ENCODE measurements around the gene TENM4. TPM values are rescaled to one million over a fixed set of nuclear protein-coding genes. Genes with fewer than 3 reads are reported as not detected.
"Not testable (repeated sequence)": the region's sequence is repeated elsewhere in the genome, so short reads cannot be mapped to it uniquely, and the experiment has no call there.

Gene TENM4
- total and polyA plus RNA-seq, 4 donors = 24.8 to 70.5 (median 38.1) TPM

DNA sequence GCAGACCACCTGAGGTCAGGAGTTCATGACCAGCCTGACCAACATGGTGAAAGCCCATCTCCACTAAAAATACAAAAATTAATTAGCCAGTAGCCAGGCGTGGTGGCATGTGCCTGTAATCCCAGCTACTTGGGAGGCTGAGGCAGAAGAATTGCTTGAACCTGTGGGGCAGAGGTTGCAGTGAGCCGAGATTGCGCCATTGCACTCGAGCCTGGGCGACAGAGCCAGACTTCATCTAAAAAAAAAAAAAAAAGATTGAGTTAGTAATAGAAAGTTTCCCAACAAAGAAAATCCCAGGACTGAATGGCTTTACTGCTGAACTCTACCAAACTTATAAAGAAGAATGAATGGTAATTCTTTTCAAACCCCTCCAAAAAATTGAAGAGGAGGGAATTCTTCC, 803.3 kb downstream of the TENM4 start:
- not testable (repeated sequence) for H3K4me3 ChIP-seq (ENCODE audit: low read depth, low read length); H3K36me3 ChIP-seq (ENCODE audit: control insufficient read depth, insufficient read depth, low read length); H3K27me3 ChIP-seq (ENCODE audit: control insufficient read depth, insufficient read depth, low read length); H3K27ac ChIP-seq (ENCODE audit: low read depth, low read length); H3K4me1 ChIP-seq (ENCODE audit: control insufficient read depth, insufficient read depth, low read length); H3K9me3 ChIP-seq (ENCODE audit: control insufficient read depth, insufficient read depth, low read length); DNase-seq (ENCODE audit: low read depth in 4 of 6, low spot score in 6 of 6)
- WGBS (ENCODE audit: insufficient coverage) = 75% methylated on average over 1 of the region's 5 CpGs

DNA sequence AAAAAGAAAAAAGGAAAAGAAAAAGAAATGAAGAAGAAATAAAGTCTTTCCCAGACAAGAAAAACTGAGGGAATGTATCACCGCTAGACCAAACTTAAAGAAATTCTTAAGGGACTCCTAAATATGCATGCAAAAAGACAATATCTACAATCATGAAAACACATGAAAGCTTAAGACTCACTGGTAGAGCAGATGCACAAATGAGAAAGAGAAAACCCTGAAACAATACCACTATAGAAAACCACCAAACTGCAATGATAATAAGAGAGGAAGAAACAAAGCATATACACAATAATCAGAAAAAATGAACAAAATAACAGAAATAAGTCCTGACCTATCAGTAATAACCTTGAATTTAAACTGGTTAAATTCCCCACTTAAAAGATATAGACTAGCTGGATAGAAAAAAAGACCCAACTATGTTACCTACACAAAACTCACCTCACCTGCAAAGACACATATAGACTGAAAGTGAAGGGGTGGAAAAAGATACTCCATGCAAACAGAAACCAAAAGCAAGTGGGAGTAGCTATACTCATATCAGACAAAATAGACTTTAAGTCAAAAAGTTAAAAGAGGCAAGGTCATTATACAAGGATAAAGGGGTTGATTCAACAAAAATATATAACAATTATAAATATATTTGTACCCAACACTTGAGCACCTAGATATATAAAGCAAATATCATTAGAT, 804.9 kb downstream of the TENM4 start:
- Histone ChIP-seq H3K4me1 (ENCODE audit: control insufficient read depth, insufficient read depth, low read length) (no peaks in the 10 kb centered on the region), H3K27me3 (ENCODE audit: control insufficient read depth, insufficient read depth, low read length) (no peaks in the 10 kb centered on the region), H3K27ac (ENCODE audit: low read depth, low read length) (no peak overlapping the region), H3K9me3 (ENCODE audit: control insufficient read depth, insufficient read depth, low read length) (peaks cover 6% of the 10 kb centered on the region), H3K36me3 (ENCODE audit: control insufficient read depth, insufficient read depth, low read length) (no peaks in the 10 kb centered on the region), H3K4me3 (ENCODE audit: low read depth, low read length) (no peak overlapping the region)
- no CpG with 5 or more reads among the region's 1 CpG for WGBS (ENCODE audit: insufficient coverage)
- no peak for DNase-seq (ENCODE audit: low read depth in 4 of 6, low spot score in 6 of 6)

DNA sequence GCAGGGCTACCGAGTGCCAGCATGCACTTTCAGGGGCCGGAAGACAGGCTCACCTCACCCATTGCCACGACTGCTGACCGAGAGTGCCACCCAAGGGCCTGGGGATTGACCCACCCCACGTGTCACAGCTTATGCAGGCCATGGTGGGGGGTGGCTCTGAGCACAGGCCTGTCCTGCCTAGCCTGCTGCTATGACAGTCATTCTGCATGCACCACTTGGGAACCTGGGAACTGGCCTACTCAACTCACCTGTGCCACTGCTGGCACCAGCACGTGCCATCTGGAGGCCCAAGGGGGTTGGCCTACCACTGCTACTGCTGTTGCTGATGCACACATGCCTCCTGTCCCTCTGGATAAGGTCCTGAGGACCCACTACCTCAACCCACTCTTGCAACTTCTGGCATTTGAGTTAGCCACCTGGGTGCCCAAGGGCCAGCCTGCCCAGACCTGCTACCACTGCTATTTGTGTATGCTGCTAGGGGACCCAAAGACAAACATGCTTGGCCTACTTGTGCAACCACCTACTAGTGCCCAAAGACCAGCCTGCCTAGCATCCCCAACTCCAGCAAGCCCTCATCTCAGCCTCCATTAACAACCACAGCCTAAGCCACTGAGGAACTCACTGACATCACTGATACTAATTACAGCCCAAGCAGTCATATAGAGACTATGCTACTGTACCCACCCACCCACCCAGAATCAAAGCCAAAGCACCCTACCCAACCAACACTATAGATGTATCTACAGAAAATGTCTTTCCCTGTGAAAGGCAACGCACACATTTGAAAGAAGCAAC, 807.1 kb downstream of the TENM4 start:
- Histone ChIP-seq H3K4me1 (ENCODE audit: control insufficient read depth, insufficient read depth, low read length) (no peaks in the 10 kb centered on the region), H3K36me3 (ENCODE audit: control insufficient read depth, insufficient read depth, low read length) (no peaks in the 10 kb centered on the region), H3K27me3 (ENCODE audit: control insufficient read depth, insufficient read depth, low read length) (no peaks in the 10 kb centered on the region), H3K27ac (ENCODE audit: low read depth, low read length) (no peak overlapping the region), H3K4me3 (ENCODE audit: low read depth, low read length) (no peak overlapping the region), H3K9me3 (ENCODE audit: control insufficient read depth, insufficient read depth, low read length) (peaks cover 11% of the 10 kb centered on the region)
- no peak for DNase-seq (ENCODE audit: low read depth in 4 of 6, low spot score in 6 of 6)
- WGBS (ENCODE audit: insufficient coverage) = 88% methylated on average over 6 of the region's 7 CpGs

DNA sequence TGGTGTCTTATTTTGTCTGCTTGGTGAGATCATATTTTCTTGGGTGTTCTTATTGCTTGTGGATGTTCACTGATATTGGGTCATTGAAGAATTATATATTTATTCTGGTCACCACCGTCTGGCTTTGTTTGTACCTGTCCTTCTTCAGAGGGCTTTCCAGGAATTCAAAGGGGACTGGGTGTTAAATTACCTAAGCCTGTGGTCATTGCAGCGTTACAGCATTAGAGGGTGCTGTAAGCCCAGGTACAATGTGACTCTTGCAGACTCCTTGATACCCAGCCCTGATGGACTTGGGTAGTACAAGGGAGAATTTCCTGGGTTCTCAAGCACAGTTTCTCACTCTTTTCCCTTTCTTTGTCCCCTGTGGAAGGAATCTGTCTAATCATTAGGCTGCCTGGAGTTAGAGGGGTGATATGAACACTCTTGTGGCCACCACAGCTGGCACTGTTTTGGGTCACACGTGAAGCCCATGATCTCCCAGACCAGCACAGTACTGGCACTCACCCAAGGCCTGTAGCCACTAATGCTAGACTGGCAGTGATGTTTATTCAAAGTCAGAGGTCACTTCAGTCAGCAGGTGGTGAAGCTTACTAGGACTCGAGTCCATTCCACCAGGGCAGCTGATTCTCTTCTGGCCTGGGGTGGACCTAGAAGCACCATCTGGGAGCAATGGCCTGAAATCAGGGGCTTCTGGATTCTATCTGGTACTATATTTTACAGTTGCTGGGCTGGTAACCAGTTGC, 810.1 kb downstream of the TENM4 start:
- 77% methylated on average over 4 of the region's 4 CpGs for WGBS (ENCODE audit: insufficient coverage)
- H3K36me3 ChIP-seq (ENCODE audit: control insufficient read depth, insufficient read depth, low read length) = no peaks in the 10 kb centered on the region
- H3K4me3 ChIP-seq (ENCODE audit: low read depth, low read length) = no peak overlapping the region
- no peaks in the 10 kb centered on the region for H3K4me1 ChIP-seq (ENCODE audit: control insufficient read depth, insufficient read depth, low read length)
- no peak overlapping the region for H3K27ac ChIP-seq (ENCODE audit: low read depth, low read length)
- DNase-seq (ENCODE audit: low read depth in 4 of 6, low spot score in 6 of 6) = no peak
- H3K27me3 ChIP-seq (ENCODE audit: control insufficient read depth, insufficient read depth, low read length) = no peaks in the 10 kb centered on the region
- peaks cover 14% of the 10 kb centered on the region for H3K9me3 ChIP-seq (ENCODE audit: control insufficient read depth, insufficient read depth, low read length)

DNA sequence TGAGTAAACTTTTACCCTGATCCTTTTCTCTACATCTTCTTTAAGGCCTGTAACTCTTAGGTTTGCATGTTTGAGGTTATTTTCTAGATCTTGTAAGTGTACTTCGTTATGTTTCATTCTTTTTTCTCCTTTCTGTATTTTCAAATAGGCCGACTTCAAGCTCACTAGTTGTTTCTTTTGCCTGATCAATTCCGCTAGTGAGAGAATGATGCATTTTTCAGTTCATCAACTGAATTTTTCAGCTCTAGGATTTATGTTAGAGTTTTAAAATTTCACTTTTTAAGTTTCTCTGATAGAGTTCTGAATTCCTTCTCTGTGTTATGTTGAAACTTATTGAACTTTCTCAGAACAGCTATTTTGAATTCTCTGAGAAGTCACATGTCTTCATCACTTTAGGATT, 810.7 kb downstream of the TENM4 start:
- DNase-seq (ENCODE audit: low read depth in 4 of 6, low spot score in 6 of 6) = no peak

DNA sequence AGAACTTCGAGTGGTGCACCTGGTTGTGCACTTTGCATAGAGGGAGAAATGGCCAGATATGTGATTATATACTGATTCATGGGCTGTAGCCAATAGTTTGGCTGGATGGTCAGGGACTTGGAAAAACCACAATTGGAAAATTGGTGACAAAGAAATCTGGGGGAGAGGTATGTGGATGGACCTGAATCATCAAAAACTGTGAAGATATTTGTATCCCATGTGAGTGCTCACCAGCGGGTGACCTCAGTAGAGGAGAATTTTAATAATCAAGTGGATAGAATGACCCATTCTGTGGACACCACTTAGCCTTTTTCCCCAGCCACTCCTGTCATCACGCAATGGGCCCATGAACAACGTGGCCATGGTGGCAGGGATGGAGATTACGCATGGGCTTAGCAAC, 818.2 kb downstream of the TENM4 start:
- Histone ChIP-seq H3K27me3 (ENCODE audit: control insufficient read depth, insufficient read depth, low read length) (no peaks in the 10 kb centered on the region), H3K4me3 (ENCODE audit: low read depth, low read length) (no peak overlapping the region), H3K27ac (ENCODE audit: low read depth, low read length) (no peak overlapping the region), H3K4me1 (ENCODE audit: control insufficient read depth, insufficient read depth, low read length) (no peaks in the 10 kb centered on the region), H3K9me3 (ENCODE audit: control insufficient read depth, insufficient read depth, low read length) (peaks cover 6% of the 10 kb centered on the region), H3K36me3 (ENCODE audit: control insufficient read depth, insufficient read depth, low read length) (no peaks in the 10 kb centered on the region)
- no peak for DNase-seq (ENCODE audit: low read depth in 4 of 6, low spot score in 6 of 6)
- 82% methylated on average over 3 of the region's 5 CpGs for WGBS (ENCODE audit: insufficient coverage)

More for the DNA sequence above, 810.7 kb downstream of the TENM4 start:
- H3K36me3 ChIP-seq (ENCODE audit: control insufficient read depth, insufficient read depth, low read length) = no peaks in the 10 kb centered on the region
- H3K27ac ChIP-seq (ENCODE audit: low read depth, low read length) = no peak overlapping the region
- H3K9me3 ChIP-seq (ENCODE audit: control insufficient read depth, insufficient read depth, low read length) = peaks cover 14% of the 10 kb centered on the region
- H3K4me3 ChIP-seq (ENCODE audit: low read depth, low read length) = no peak overlapping the region
- no CpG with 5 or more reads among the region's 3 CpGs for WGBS (ENCODE audit: insufficient coverage)
- no peaks in the 10 kb centered on the region for H3K27me3 ChIP-seq (ENCODE audit: control insufficient read depth, insufficient read depth, low read length)
- no peaks in the 10 kb centered on the region for H3K4me1 ChIP-seq (ENCODE audit: control insufficient read depth, insufficient read depth, low read length)

DNA sequence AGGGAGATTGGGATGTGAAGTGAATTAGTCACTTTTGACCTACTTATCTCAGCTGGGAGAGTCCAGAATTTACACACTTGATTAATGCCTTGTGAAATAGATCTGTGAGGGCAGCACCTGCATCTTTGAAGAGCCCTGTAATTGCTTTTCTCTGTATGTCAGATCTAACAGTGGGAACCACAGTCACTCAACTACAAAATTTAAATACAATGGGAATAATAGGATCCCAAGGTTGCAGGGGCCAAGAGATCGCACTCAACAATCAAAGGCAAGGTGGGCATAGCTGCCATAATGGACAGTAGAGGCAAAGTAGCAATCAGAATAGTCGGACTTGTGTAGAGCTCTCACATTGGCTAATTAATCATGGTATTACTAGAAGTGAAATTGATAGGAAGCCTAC, 820.7 kb downstream of the TENM4 start:
- Histone ChIP-seq H3K27ac (ENCODE audit: low read depth, low read length) (no peak overlapping the region), H3K27me3 (ENCODE audit: control insufficient read depth, insufficient read depth, low read length) (no peaks in the 10 kb centered on the region), H3K4me1 (ENCODE audit: control insufficient read depth, insufficient read depth, low read length) (no peaks in the 10 kb centered on the region), H3K4me3 (ENCODE audit: low read depth, low read length) (no peak overlapping the region), H3K36me3 (ENCODE audit: control insufficient read depth, insufficient read depth, low read length) (no peaks in the 10 kb centered on the region), H3K9me3 (ENCODE audit: control insufficient read depth, insufficient read depth, low read length) (peaks cover 6% of the 10 kb centered on the region)
- DNase-seq (ENCODE audit: low read depth in 4 of 6, low spot score in 6 of 6) = no peak
- 50% methylated on average over 1 of the region's 2 CpGs for WGBS (ENCODE audit: insufficient coverage)

DNA sequence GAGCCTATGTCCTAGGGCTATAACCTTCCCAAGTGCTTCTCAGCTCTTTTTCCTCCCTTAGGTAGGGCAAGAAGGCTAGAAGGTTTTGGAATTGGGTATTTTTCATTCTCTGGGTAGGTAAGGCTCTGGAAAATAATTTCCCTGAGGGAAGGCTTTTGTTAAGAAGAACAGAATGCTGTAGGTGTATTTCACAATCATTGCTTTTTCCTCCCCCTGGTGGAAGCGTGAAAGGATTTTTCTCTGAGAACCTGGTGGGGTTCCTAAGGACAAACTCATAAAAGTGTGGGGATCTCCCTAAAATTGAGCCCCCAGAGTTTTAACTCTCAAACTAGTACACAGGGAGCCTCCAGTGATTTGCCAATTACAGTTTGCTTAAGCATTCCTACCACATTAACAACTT, 825.1 kb downstream of the TENM4 start:
- Histone ChIP-seq H3K27ac (ENCODE audit: low read depth, low read length) (no peak overlapping the region), H3K36me3 (ENCODE audit: control insufficient read depth, insufficient read depth, low read length) (no peaks in the 10 kb centered on the region), H3K4me1 (ENCODE audit: control insufficient read depth, insufficient read depth, low read length) (no peaks in the 10 kb centered on the region), H3K9me3 (ENCODE audit: control insufficient read depth, insufficient read depth, low read length) (peaks cover 8% of the 10 kb centered on the region), H3K4me3 (ENCODE audit: low read depth, low read length) (no peak overlapping the region), H3K27me3 (ENCODE audit: control insufficient read depth, insufficient read depth, low read length) (no peaks in the 10 kb centered on the region)
- WGBS (ENCODE audit: insufficient coverage) = no CpG with 5 or more reads among the region's 1 CpG
- DNase-seq (ENCODE audit: low read depth in 4 of 6, low spot score in 6 of 6) = no peak

DNA sequence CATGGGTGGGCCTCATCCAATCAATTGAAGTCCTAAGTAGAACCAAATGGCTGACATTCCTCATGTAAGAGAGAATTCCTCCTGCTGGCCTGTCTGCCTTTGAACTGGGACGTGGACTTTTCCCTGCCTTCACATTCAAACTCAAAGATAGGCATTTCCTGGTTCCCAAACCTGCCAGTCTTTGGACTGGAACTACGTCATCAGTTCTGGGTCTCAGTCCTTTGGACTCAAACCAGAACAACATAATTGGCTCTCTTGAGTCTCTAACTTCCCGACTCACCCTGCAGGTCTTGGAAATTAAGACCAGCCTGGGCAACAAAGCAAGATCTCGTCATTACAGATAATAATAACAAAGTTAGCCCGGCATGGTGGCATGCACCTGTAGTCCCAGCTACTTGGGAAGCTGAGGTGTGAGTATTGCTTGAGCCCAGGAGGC, 827.4 kb downstream of the TENM4 start:
- 94% methylated on average over 3 of the region's 5 CpGs for WGBS (ENCODE audit: insufficient coverage)
- Histone ChIP-seq H3K9me3 (ENCODE audit: control insufficient read depth, insufficient read depth, low read length) (peaks cover 2% of the 10 kb centered on the region), H3K36me3 (ENCODE audit: control insufficient read depth, insufficient read depth, low read length) (no peaks in the 10 kb centered on the region)

More for the DNA sequence above, 827.4 kb downstream of the TENM4 start:
- no peak for DNase-seq (ENCODE audit: low read depth in 4 of 6, low spot score in 6 of 6)
- no peaks in the 10 kb centered on the region for H3K27me3 ChIP-seq (ENCODE audit: control insufficient read depth, insufficient read depth, low read length)
- H3K27ac ChIP-seq (ENCODE audit: low read depth, low read length) = no peak overlapping the region
- H3K4me1 ChIP-seq (ENCODE audit: control insufficient read depth, insufficient read depth, low read length) = no peaks in the 10 kb centered on the region
- H3K4me3 ChIP-seq (ENCODE audit: low read depth, low read length) = no peak overlapping the region
